ENCODE measurements around the gene SERPINC1.

Gene SERPINC1

DNA sequence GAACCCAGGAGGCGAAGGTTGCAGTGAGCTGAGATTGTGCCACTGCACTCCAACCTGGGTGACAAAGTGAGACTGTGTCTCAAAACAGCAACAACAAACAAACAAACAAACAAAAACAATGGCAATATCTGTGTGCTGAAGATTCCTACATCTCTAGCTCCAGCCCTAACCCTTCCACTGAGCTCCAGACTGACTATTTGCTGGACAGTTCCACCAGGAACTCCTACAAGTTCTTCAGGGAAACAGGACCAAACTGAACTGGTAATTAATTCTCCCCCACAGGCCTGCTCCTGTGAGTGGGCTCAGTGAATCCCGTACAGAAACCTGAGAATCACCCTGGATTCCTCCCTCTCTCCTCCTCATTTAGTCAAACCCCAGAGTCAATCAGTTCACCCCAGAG, 1.5 kb downstream of the SERPINC1 start:
- no peak overlapping the region for H3K4me3 ChIP-seq (ENCODE audit: low read length)
- no peak for DNase-seq (ENCODE audit: low read depth)
- TF ChIP-seq, protein P1, sequence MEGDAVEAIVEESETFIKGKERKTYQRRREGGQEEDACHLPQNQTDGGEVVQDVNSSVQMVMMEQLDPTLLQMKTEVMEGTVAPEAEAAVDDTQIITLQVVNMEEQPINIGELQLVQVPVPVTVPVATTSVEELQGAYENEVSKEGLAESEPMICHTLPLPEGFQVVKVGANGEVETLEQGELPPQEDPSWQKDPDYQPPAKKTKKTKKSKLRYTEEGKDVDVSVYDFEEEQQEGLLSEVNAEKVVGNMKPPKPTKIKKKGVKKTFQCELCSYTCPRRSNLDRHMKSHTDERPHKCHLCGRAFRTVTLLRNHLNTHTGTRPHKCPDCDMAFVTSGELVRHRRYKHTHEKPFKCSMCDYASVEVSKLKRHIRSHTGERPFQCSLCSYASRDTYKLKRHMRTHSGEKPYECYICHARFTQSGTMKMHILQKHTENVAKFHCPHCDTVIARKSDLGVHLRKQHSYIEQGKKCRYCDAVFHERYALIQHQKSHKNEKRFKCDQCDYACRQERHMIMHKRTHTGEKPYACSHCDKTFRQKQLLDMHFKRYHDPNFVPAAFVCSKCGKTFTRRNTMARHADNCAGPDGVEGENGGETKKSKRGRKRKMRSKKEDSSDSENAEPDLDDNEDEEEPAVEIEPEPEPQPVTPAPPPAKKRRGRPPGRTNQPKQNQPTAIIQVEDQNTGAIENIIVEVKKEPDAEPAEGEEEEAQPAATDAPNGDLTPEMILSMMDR (conservative IDR thresholded peaks at IDR 0.05; ENCODE audit: low read depth, low read length) = no peak

DNA sequence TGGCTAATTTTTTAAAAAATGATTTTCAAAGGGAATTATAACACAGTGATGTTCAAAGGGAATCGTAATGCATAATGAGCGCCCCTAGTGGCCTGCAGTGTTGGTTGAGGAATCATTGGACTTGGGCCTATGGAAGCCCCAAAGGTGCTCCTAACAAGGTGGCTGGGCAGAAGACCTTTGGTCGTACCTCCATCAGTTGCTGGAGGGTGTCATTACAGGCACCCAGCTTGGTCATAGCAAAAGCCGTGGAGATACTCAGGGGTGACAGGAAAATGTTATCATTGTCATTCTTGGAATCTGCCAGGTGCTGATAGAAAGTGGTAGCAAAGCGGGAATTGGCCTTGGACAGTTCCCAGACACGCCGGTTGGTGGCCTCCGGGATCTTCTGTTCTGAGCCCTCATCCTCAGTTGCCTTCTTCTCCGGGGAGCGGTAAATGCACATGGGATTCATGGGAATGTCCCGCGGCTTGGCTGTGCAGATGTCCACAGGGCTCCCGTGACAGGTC, 2.7 kb downstream of the SERPINC1 start:
- TF ChIP-seq, protein P1 (conservative IDR thresholded peaks at IDR 0.05; ENCODE audit: low read depth, low read length) = peak; percentile 78
- H3K4me3 ChIP-seq (ENCODE audit: low read length) = no peak overlapping the region
- no peak for DNase-seq (ENCODE audit: low read depth)

DNA sequence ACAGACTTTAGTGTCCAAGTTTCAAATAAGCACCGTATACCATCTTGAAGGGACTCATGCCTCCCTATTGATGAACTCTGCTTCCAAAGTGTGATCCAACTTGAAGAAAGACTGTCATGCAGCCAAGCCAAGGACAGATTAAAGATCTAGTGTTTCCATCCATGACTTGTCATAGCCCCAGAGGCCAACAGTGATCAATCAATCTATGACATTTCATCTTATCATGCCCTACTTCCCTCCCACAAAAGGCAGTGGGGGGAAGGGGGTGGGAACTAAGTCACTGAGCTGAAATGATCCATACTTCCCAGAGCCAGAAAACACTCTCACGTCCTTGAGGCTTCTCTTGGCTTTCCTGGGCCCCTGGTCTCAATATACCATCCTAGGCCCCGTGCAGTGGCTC, 4.0 kb downstream of the SERPINC1 start:
- no peak overlapping the region for H3K4me3 ChIP-seq (ENCODE audit: low read length)
- TF ChIP-seq, protein P1 (conservative IDR thresholded peaks at IDR 0.05; ENCODE audit: low read depth, low read length) = no peak
- no peak for DNase-seq (ENCODE audit: low read depth)

DNA sequence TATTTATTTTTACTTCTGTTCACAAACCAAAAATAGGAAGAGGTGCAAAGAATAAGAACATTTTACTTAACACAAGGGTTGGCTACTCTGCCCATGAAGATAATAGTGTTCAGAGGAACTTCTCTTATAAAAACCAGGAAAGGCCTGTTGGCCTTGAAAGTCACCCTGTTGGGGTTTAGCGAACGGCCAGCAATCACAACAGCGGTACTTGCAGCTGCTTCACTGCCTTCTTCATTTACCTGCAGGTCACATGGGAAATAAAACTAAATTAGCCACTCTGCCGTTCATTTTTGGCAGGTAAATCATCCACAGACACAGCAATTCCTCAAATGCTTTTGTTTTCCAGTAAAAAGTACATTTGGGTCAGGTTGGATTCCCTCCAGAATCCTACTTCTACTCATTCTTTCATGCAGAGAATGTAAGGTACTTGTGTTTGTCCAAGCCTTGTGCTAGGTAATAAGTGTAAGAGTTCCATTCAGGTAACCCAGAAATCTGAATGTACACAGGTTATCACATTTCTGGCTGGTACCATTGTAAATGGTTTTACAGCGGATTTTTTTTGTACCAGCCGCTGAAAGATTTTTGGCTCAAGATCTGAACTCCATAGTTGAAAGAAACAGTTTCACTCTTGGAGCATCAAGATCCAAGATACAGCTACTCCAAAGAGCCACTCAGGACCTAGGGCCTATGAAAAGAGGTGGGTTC, 13.1 kb downstream of the SERPINC1 start:
- no peak for DNase-seq (ENCODE audit: low read depth)
- TF ChIP-seq, protein P1 (conservative IDR thresholded peaks at IDR 0.05; ENCODE audit: low read depth, low read length) = no peak
- H3K4me3 ChIP-seq (ENCODE audit: low read length) = no peak overlapping the region

DNA sequence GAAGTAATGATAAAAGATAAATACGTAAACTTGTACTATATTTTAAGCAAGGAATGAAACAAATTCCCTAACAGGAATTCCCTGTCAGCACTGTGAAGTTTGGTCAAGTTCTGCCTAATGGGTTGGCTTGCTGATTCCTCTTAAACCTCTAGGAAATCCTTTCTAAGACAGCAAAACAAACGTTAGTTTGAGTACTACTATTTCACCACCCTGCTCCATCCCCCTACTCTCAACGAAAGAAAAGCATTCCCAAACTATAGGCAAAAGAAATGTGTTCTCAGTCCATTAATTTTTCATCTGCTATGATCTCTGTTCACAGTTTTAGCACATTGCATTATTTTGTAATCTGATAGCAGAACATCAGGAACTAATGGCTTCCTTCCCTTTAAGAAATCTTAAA, 16.1 kb downstream of the SERPINC1 start:
- TF ChIP-seq, protein P1 (conservative IDR thresholded peaks at IDR 0.05; ENCODE audit: low read depth, low read length) = no peak
- DNase-seq (ENCODE audit: low read depth) = no peak
- H3K4me3 ChIP-seq (ENCODE audit: low read length) = no peak overlapping the region

DNA sequence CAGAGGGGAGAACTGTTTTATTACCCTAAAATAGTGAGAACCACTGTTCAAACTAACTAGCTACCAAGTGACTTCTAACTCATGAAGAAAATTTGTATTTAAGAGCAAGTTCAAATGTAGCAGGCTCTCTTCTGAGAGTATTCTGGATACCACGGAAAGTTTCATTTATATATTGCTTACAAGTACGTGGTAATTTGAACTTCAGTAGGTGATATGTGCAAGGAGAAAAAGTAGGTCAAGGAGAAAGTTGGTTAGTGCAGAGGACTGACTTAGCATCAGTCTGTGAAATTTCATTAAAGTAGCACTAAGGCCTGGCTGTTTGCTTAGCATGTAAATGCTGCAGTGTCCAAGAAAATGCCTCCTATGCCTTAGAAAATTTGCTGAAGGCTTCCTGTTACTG, 16.7 kb downstream of the SERPINC1 start:
- DNase-seq (ENCODE audit: low read depth) = no peak
- H3K4me3 ChIP-seq (ENCODE audit: low read length) = no peak overlapping the region
- TF ChIP-seq, protein P1 (conservative IDR thresholded peaks at IDR 0.05; ENCODE audit: low read depth, low read length) = no peak

DNA sequence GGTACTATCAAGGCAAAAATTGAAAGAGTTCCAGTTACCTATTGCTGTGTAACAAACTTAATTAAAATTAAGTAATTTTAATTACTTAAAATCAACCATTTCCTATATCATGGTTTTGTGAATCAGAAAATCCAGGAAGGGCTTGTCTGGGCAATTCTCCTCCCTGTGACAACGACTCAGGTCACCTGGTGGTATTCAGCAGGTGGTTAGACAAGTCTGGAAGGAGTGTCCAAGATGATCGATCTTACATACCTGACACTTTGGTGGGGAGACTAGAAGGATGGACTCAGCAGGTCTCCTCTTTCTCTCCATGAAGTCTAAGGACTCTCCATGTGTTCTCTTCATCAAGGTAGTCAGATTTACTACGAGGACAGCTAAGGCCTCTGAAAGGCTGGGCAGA, 22.9 kb downstream of the SERPINC1 start:
- DNase-seq (ENCODE audit: low read depth) = no peak
- TF ChIP-seq, protein P1 (conservative IDR thresholded peaks at IDR 0.05; ENCODE audit: low read depth, low read length) = no peak
- no peak overlapping the region for H3K4me3 ChIP-seq (ENCODE audit: low read length)

All from retinal pigment epithelial cell (primary cell).